NCI-H2196 (cell line): ENCODE measurements around the gene CTDSPL.

Source experiments
- DNase-seq: peaks from one replicate; lab custom pipeline; 2025; ENCODE audit not compliant: unreplicated experiment; lab: John Stamatoyannopoulos, UW

CTDSPL gene

GRCh38 chr3:37853691-37854413, 7.8 kb upstream of the CTDSPL start:
- DNase-seq = no peak

- peak; percentile 54 for DNase-seq
These were observed 6.2 kb upstream of the CTDSPL start for GRCh38 chr3:37855363-37855970.

- no peak for DNase-seq
These were observed 5.3 kb upstream of the CTDSPL start for GRCh38 chr3:37856381-37856780.

GRCh38 chr3:37858742-37859141, 2.9 kb upstream of the CTDSPL start:
- DNase-seq = no peak

- no peak for DNase-seq
These were observed 2.3 kb upstream of the CTDSPL start for GRCh38 chr3:37859354-37859753.

- no peak for DNase-seq
These were observed 1.8 kb upstream of the CTDSPL start for GRCh38 chr3:37859908-37860199.

GRCh38 chr3:37862219-37862902, 681 bp downstream of the CTDSPL start:
- no peak for DNase-seq

- no peak for DNase-seq
These were observed 1.5 kb downstream of the CTDSPL start for GRCh38 chr3:37862903-37863815.

GRCh38 chr3:37863949-37864822, 2.5 kb downstream of the CTDSPL start:
- DNase-seq = no peak

- DNase-seq = no peak
These were observed 3.2 kb downstream of the CTDSPL start for GRCh38 chr3:37864904-37865303.

GRCh38 chr3:37867144-37867543, 5.5 kb downstream of the CTDSPL start:
- DNase-seq = no peak

GRCh38 chr3:37871858-37872257, 10.2 kb downstream of the CTDSPL start:
- no peak for DNase-seq

- DNase-seq = no peak
These were observed 10.9 kb downstream of the CTDSPL start for GRCh38 chr3:37872413-37873160.

- no peak for DNase-seq
These were observed 14.6 kb downstream of the CTDSPL start for GRCh38 chr3:37876279-37876678.

- no peak for DNase-seq
These were observed 21.0 kb downstream of the CTDSPL start for GRCh38 chr3:37882711-37883110.

- DNase-seq = no peak
These were observed 24.1 kb downstream of the CTDSPL start for GRCh38 chr3:37885814-37886213.

- no peak for DNase-seq
These were observed 24.7 kb downstream of the CTDSPL start for GRCh38 chr3:37886395-37886794.

- no peak for DNase-seq
These were observed 25.4 kb downstream of the CTDSPL start for GRCh38 chr3:37887062-37887461.

- no peak for DNase-seq
These were observed 26.1 kb downstream of the CTDSPL start for GRCh38 chr3:37887824-37888223.

- no peak for DNase-seq
These were observed 26.7 kb downstream of the CTDSPL start for GRCh38 chr3:37888421-37888820.
